AG08395 (cell line): Measurements from ENCODE around the gene PTPRN2.
"Not testable (repeated sequence)": the region's sequence is repeated elsewhere in the genome, so short reads cannot be mapped to it uniquely, and the experiment has no call there.

Experiments
- DNase-seq: peaks from one replicate; pipeline ENCODE4 v3.0.0; 2012; ENCODE audit warnings: mixed read lengths, low spot score

The PTPRN2 gene

GRCh38 chr7:158516524-158516923 lies 71.1 kb downstream of the PTPRN2 start:
- no peak for DNase-seq

GRCh38 chr7:158512869-158513268 lies 74.8 kb downstream of the PTPRN2 start:
- DNase-seq = no peak

GRCh38 chr7:158512042-158512441 lies 75.6 kb downstream of the PTPRN2 start:
- DNase-seq = no peak

GRCh38 chr7:158508802-158509385 lies 78.7 kb downstream of the PTPRN2 start:
- DNase-seq = no peak

- not testable (repeated sequence) for DNase-seq
These were observed 79.3 kb downstream of the PTPRN2 start for GRCh38 chr7:158508321-158508720.

GRCh38 chr7:158507917-158508316 lies 79.7 kb downstream of the PTPRN2 start:
- DNase-seq = no peak

- DNase-seq = not testable (repeated sequence)
These were observed 80.4 kb downstream of the PTPRN2 start for GRCh38 chr7:158507175-158507574.

GRCh38 chr7:158506626-158507025 lies 81.0 kb downstream of the PTPRN2 start:
- no peak for DNase-seq

GRCh38 chr7:158505683-158506082 lies 81.9 kb downstream of the PTPRN2 start:
- no peak for DNase-seq

- DNase-seq = no peak
These were observed 85.4 kb downstream of the PTPRN2 start for GRCh38 chr7:158502068-158502750.

- no peak for DNase-seq
These were observed 86.1 kb downstream of the PTPRN2 start for GRCh38 chr7:158501393-158502067.

GRCh38 chr7:158500651-158501052 lies 87.0 kb downstream of the PTPRN2 start:
- DNase-seq = no peak

GRCh38 chr7:158499082-158499455 lies 88.6 kb downstream of the PTPRN2 start:
- DNase-seq = no peak

GRCh38 chr7:158498443-158499081 lies 89.1 kb downstream of the PTPRN2 start:
- no peak for DNase-seq

- DNase-seq = no peak
These were observed 90.0 kb downstream of the PTPRN2 start for GRCh38 chr7:158497627-158498026.

- no peak for DNase-seq
These were observed 91.8 kb downstream of the PTPRN2 start for GRCh38 chr7:158495786-158496185.

- DNase-seq = no peak
These were observed 92.4 kb downstream of the PTPRN2 start for GRCh38 chr7:158495216-158495615.

GRCh38 chr7:158494643-158495042 lies 93.0 kb downstream of the PTPRN2 start:
- DNase-seq = no peak

- no peak for DNase-seq
These were observed 93.4 kb downstream of the PTPRN2 start for GRCh38 chr7:158494162-158494586.

GRCh38 chr7:158492367-158492764 lies 95.3 kb downstream of the PTPRN2 start:
- DNase-seq = no peak

- no peak for DNase-seq
These were observed 96.5 kb downstream of the PTPRN2 start for GRCh38 chr7:158491094-158491493.

- no peak for DNase-seq
These were observed 97.3 kb downstream of the PTPRN2 start for GRCh38 chr7:158490171-158490782.
